K562 (cell line): ENCODE data around the gene PRSS12. TPM values are rescaled to one million over a fixed set of nuclear protein-coding genes. Genes with fewer than 3 reads are reported as not detected.

Experiments
- ATAC-seq: fragments of 200-7000 bp; cut with Tn5 transposase; 3 replicates; pipeline ENCODE4 v1.9.1; 2020; ENCODE audit warnings: moderate library complexity
- BruUV-seq: library from RNA; stranded (reverse); fragments of 400-500 nt; replicated peaks from 2 replicates; lab custom pipeline; 2021; lab: Mats Ljungman, UMichigan
- CTCF ChIA-PET: fragments of 300-600 bp; formaldehyde crosslinking; extraction: SDS; loops from one replicate; lab custom pipeline; 2021; ENCODE audit warnings: low intra/inter-chr PET ratio; lab: Yijun Ruan, JAX
- POLR2A ChIA-PET: fragments of 300-600, 350-650 bp; sonication (Branson Sonifier 250); formaldehyde crosslinking; extraction: SDS; loops from one replicate; lab custom pipeline; 2021; ENCODE audit warnings: antibody characterized with exemption, inconsistent platforms; lab: Yijun Ruan, JAX
- DNase-seq, 4 experiments: peaks; one replicate each; pipeline versions ENCODE4 v3.0.0 to v3.0.0-alpha.2; 2011 to 2018; ENCODE audit warnings: low spot score in 3 of 4, mixed read lengths in 3 of 4; ENCODE audit errors: extremely low read depth in 1 of 4
- FAIRE-seq: peaks from 2 replicates; lab custom pipeline; 2011; peaks lifted over from hg19 to GRCh38; lab: Jason Lieb, UNC
- H2AFZ ChIP-seq: 2 replicates; pipeline ENCODE4 v1.6.0; 2011; ENCODE audit warnings: low read depth, low read length, control low read depth, inconsistent platforms
- H3K27ac ChIP-seq: fragments of 200-600 bp; 3 replicates; pipeline ENCODE4 v1.8.0; 2011; ENCODE audit warnings: low read depth, mild to moderate bottlenecking, control low read depth, inconsistent platforms, low read length, moderate library complexity, mixed read lengths; ENCODE audit errors: extremely low read depth
- H3K27me3 ChIP-seq, 2 experiments: fragments of 300-600 bp in 1 of 2; 2 replicates in 1 of 2; 3 replicates in 1 of 2; pipeline versions ENCODE4 v1.6.0 to v1.8.0; 2011; ENCODE audit warnings: inconsistent platforms in 2 of 2, low read length in 2 of 2, mild to moderate bottlenecking in 1 of 2, mixed read lengths in 1 of 2, moderate library complexity in 1 of 2; ENCODE audit not compliant: control insufficient read depth in 2 of 2, insufficient read depth in 2 of 2
- H3K36me3 ChIP-seq: fragments of 300-600 bp; 3 replicates; pipeline ENCODE4 v1.8.0; 2011; ENCODE audit warnings: mild to moderate bottlenecking, low read length, inconsistent platforms; ENCODE audit not compliant: control insufficient read depth, insufficient read depth
- H3K4me1 ChIP-seq, 2 experiments: fragments of 200-600 bp in 1 of 2; replicated peaks in 1 of 2; 2 replicates in 1 of 2; 3 replicates in 1 of 2; pipeline versions ENCODE4 v1.5.1 to v1.8.0; 2011; ENCODE audit warnings: inconsistent platforms in 2 of 2, low read length in 2 of 2, mild to moderate bottlenecking in 1 of 2, mixed read lengths in 1 of 2, moderate library complexity in 1 of 2; ENCODE audit not compliant: control insufficient read depth in 2 of 2, insufficient read depth in 2 of 2
- H3K4me2 ChIP-seq: 2 replicates; pipeline ENCODE4 v1.6.1; 2011; ENCODE audit warnings: low read length, control low read depth, inconsistent platforms, mixed read lengths; ENCODE audit not compliant: insufficient read depth
- H3K4me3 ChIP-seq: fragments of 200-600 bp; sonication (generic), shearing (Covaris generic); 2 replicates; pipeline ENCODE4 v1.5.1; 2016; ENCODE audit warnings: control low read depth, inconsistent platforms
- H3K79me2 ChIP-seq: fragments of 200-600 bp; 3 replicates; pipeline ENCODE4 v1.8.0; 2011; ENCODE audit warnings: low read length, inconsistent platforms; ENCODE audit not compliant: control insufficient read depth, insufficient read depth
- H3K9ac ChIP-seq, 2 experiments: 2 replicates each; pipeline versions ENCODE4 v1.6.0 to v1.6.1; 2011; ENCODE audit warnings: low read depth in 2 of 2, low read length in 2 of 2, control low read depth in 1 of 2, inconsistent platforms in 1 of 2, mild to moderate bottlenecking in 1 of 2, mixed read lengths in 1 of 2; ENCODE audit not compliant: insufficient read depth in 1 of 2
- H3K9me1 ChIP-seq: one replicate; pipeline ENCODE4 v1.6.0; 2011; ENCODE audit warnings: inconsistent platforms, mild to moderate bottlenecking, low read length, moderate library complexity; ENCODE audit not compliant: control insufficient read depth, insufficient read depth
- H3K9me3 ChIP-seq: replicated peaks from 2 replicates; pipeline ENCODE4 v1.5.1; 2011; ENCODE audit warnings: low read depth, low read length, inconsistent platforms; ENCODE audit not compliant: control insufficient read depth, insufficient read depth
- H4K20me1 ChIP-seq: replicated peaks from 2 replicates; pipeline ENCODE4 v1.6.1; 2011; ENCODE audit warnings: low read length, inconsistent platforms, mixed read lengths; ENCODE audit not compliant: control insufficient read depth, insufficient read depth
- LARP7 ChIP-seq: fragments of 450-650 bp; IDR thresholded peaks from 2 replicates; pipeline ENCODE4 v1.6.1; 2016
- MECOM ChIP-seq: fragments of 250-450 bp; sonication (Bioruptor Pico); IDR thresholded peaks from 2 replicates; pipeline ENCODE4 v1.8.0; 2022; ENCODE audit warnings: inconsistent platforms
- STAG1 ChIP-seq: sonication (generic); formaldehyde crosslinking; IDR thresholded peaks from 2 replicates; pipeline ENCODE4 v1.5.0; 2020; ENCODE audit warnings: missing genetic modification reagents, borderline replicate concordance
- TCFL5 ChIP-seq: fragments of 250-450 bp; sonication (Bioruptor Pico); conservative IDR thresholded peaks from 2 replicates; pipeline ENCODE4 v1.6.1; 2021; ENCODE audit warnings: mild to moderate bottlenecking, moderate library complexity, matching md5 sums
- XRCC3 ChIP-seq: fragments of 450-650 bp; IDR thresholded peaks from 2 replicates; pipeline ENCODE4 v1.6.1; 2017; ENCODE audit warnings: mild to moderate bottlenecking, moderate library complexity
- XRCC4 ChIP-seq: IDR thresholded peaks from one replicate; pipeline ENCODE4 v1.6.1; 2011; ENCODE audit not compliant: insufficient read depth, insufficient read length; ENCODE audit errors: extremely low read depth
- ZNF766 ChIP-seq: fragments of 200-800 bp; sonication (Bioruptor generic); conservative IDR thresholded peaks from 2 replicates; pipeline ENCODE4 v1.6.1; 2016; ENCODE audit warnings: missing genetic modification characterization, missing compliant biosample characterization
- WGBS: fragments of 100-300 bp; shearing (Covaris generic); methylation state at CpG from one replicate; pipeline ENCODE4 v1.1.6; 2016; ENCODE audit warnings: low coverage, mixed read lengths; ENCODE audit not compliant: insufficient coverage; ENCODE audit errors: missing lambda C conversion rate; 5-methylcytosine and 5-hydroxymethylcytosine counted together
- in situ Hi-C: fragments of 300-500 bp; cut with MboI; formaldehyde crosslinking; loops from 4 replicates; pipeline ENCODE4 v1.15.0; 2018; ENCODE audit warnings: inconsistent platforms, mixed read lengths
- intact Hi-C: fragments of 100-400 bp; cut with micrococcal nuclease; formaldehyde crosslinking; loops from 2 replicates; pipeline ENCODE4 v1.14.2; 2022
- polyA plus RNA-seq, 8 experiments: library from polyadenylated mRNA; depleted of rRNA in 4 of 8; stranded (reverse) in 5 of 8; unstranded in 3 of 8; fragments of >200 nt; fragmentation: Nextera tagmentation in 2 of 8; fragmentation: Illumina TruSeq in 1 of 8; extraction: Ambion mirVana in 2 of 8; extraction: Trizol in 1 of 8; gene quantifications; 2 replicates each; pipeline versions ENCODE4 v1.2.1 to v1.2.3, GENCODE V29; 2011 to 2014; ENCODE audit warnings: inconsistent platforms in 1 of 8, missing spikeins in 1 of 8
- total RNA-seq, 7 experiments: library from RNA; depleted of rRNA in 6 of 7; stranded (reverse); fragments of >200 nt in 6 of 7; fragmentation: Illumina TruSeq in 2 of 7; extraction: Trizol in 2 of 7; gene quantifications; 2 replicates each; pipeline versions ENCODE4 v1.2.1 to v1.2.3, GENCODE V29; 2011 to 2021; ENCODE audit warnings: low replicate concordance in 1 of 7
- TF ChIP-seq, protein P1 (sequence below): fragments of 250-450 bp; sonication (Bioruptor Pico); IDR thresholded peaks from 2 replicates; pipeline ENCODE4 v1.4.0; 2020; ENCODE audit warnings: mild to moderate bottlenecking, moderate library complexity
- TF ChIP-seq, protein P2 (sequence below): IDR thresholded peaks from 2 replicates; pipeline ENCODE4 v1.6.1; 2011; ENCODE audit not compliant: insufficient read length; ENCODE audit errors: extremely low read depth
- TF ChIP-seq, protein P3 (sequence below): fragments of 450-650 bp; formaldehyde crosslinking; IDR thresholded peaks from 2 replicates; pipeline ENCODE4 v1.4.0; 2022; ENCODE audit warnings: missing genetic modification characterization

Gene PRSS12
- total and polyA plus RNA-seq, 9 of the 15 experiments (the other 6 are each of a cell fraction or from before 2014, with no cell fraction given), result 0.06 to 0.11 (median 0.09) TPM; not detected in 6

DNA sequence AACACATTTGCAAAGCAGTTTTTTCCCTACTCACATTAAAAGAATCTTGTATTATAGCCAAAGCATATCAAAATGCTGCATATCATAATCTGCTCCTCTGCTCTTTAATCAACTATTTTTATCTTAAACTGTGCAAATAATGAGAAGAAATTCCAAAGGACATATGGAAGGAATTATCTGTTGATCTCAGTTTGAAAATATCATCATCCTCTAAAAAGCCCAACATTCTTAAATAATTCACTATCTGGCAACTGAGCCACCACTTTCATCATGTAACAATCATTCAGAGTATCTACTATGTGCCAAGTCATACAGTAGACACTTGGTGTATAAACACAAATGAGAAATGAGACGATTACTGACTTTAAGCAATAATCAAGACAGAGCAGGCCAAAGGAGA is 63.0 kb downstream of the PRSS12 start:
- H3K9ac ChIP-seq, result no peak overlapping the region
- in situ Hi-C loops, result loop anchor here (25.0 kb wide), 1 partner anchor 398 kb away; the partner anchor contains the start of gene METTL14
- no peaks in the 10 kb centered on the region for H3K9me3 ChIP-seq
- WGBS, result 0% methylated on average over 1 of the region's 1 CpG
- H3K9me1 ChIP-seq, result no peaks in the 10 kb centered on the region
- H3K4me2 ChIP-seq, result no peak overlapping the region
- ChIA-PET POLR2A (interaction anchor here (0.8 kb wide), 1 partner anchor 11 kb away, joined by 3 read pairs; no protein-coding TSS in a partner anchor), CTCF (no interaction called here)
- H3K27me3 ChIP-seq, result no peaks in the 10 kb centered on the region
- no TSS peak for BruUV-seq
- TF ChIP-seq, protein P1, sequence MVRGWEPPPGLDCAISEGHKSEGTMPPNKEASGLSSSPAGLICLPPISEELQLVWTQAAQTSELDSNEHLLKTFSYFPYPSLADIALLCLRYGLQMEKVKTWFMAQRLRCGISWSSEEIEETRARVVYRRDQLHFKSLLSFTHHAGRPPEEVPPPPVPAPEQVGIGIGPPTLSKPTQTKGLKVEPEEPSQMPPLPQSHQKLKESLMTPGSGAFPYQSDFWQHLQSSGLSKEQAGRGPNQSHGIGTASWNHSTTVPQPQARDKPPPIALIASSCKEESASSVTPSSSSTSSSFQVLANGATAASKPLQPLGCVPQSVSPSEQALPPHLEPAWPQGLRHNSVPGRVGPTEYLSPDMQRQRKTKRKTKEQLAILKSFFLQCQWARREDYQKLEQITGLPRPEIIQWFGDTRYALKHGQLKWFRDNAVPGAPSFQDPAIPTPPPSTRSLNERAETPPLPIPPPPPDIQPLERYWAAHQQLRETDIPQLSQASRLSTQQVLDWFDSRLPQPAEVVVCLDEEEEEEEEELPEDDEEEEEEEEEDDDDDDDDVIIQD (CRISPR knock-in tag), result no peak
- TF ChIP-seq, protein P2, sequence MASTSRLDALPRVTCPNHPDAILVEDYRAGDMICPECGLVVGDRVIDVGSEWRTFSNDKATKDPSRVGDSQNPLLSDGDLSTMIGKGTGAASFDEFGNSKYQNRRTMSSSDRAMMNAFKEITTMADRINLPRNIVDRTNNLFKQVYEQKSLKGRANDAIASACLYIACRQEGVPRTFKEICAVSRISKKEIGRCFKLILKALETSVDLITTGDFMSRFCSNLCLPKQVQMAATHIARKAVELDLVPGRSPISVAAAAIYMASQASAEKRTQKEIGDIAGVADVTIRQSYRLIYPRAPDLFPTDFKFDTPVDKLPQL, result no peak
- TF ChIP-seq, protein P3, sequence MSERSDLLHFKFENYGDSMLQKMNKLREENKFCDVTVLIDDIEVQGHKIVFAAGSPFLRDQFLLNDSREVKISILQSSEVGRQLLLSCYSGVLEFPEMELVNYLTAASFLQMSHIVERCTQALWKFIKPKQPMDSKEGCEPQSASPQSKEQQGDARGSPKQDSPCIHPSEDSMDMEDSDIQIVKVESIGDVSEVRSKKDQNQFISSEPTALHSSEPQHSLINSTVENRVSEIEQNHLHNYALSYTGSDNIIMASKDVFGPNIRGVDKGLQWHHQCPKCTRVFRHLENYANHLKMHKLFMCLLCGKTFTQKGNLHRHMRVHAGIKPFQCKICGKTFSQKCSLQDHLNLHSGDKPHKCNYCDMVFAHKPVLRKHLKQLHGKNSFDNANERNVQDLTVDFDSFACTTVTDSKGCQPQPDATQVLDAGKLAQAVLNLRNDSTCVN, result no peak
- TF ChIP-seq ZNF766 (CRISPR knock-in tag) (no peak), MECOM (CRISPR knock-in tag) (no peak), XRCC3 (no peak), XRCC4 (no peak), LARP7 (no peak), STAG1 (CRISPR knock-in tag) (no peak), TCFL5 (CRISPR knock-in tag) (no peak)
- no peak overlapping the region for H3K4me3 ChIP-seq
- no peak for ATAC-seq
- no peaks in the 10 kb centered on the region for H4K20me1 ChIP-seq
- H3K36me3 ChIP-seq, result no peaks in the 10 kb centered on the region
- H2AFZ ChIP-seq, result no peak overlapping the region
- no peak overlapping the region for H3K27ac ChIP-seq
- FAIRE-seq, result no peak
- intact Hi-C loops, result no loop called here
- no peaks in the 10 kb centered on the region for H3K4me1 ChIP-seq
- no peaks in the 10 kb centered on the region for H3K79me2 ChIP-seq
- no peak for DNase-seq
